ENCODE data around the gene SYT3. TPM values are rescaled to one million over a fixed set of nuclear protein-coding genes. Genes with fewer than 3 reads are reported as not detected.
A peak's percentile ranks its signal among the peaks of the same experiment; 100 is the strongest.
"Not testable (repeated sequence)": the region's sequence is repeated elsewhere in the genome, so short reads cannot be mapped to it uniquely, and the experiment has no call there.

SYT3 gene
- polyA plus RNA-seq, 3 donors = 0.37 to 1.5 (median 0.57) TPM

- DNase-seq (ENCODE audit: extremely low read depth in 1 of 11, low read depth in 9 of 11, low spot score in 4 of 11) = peak; percentile 65 to 90 (median 81)
Observed at GRCh38 chr19:50607874-50608785, 31.6 kb downstream of the SYT3 start.

- no peak for DNase-seq (ENCODE audit: extremely low read depth in 1 of 11, low read depth in 9 of 11, low spot score in 4 of 11)
Observed at GRCh38 chr19:50607388-50607787, 32.3 kb downstream of the SYT3 start.

GRCh38 chr19:50606059-50606836, 33.4 kb downstream of the SYT3 start:
- DNase-seq (ENCODE audit: extremely low read depth in 1 of 11, low read depth in 9 of 11, low spot score in 4 of 11) = not testable (repeated sequence)

GRCh38 chr19:50604264-50605073, 35.2 kb downstream of the SYT3 start:
- DNase-seq (ENCODE audit: extremely low read depth in 1 of 11, low read depth in 9 of 11, low spot score in 4 of 11) = not testable (repeated sequence)

GRCh38 chr19:50602935-50603334, 36.7 kb downstream of the SYT3 start:
- no peak for DNase-seq (ENCODE audit: extremely low read depth in 1 of 11, low read depth in 9 of 11, low spot score in 4 of 11)

- no peak for DNase-seq (ENCODE audit: extremely low read depth in 1 of 11, low read depth in 9 of 11, low spot score in 4 of 11)
Observed at GRCh38 chr19:50602496-50602895, 37.2 kb downstream of the SYT3 start.

GRCh38 chr19:50602089-50602422, 37.6 kb downstream of the SYT3 start:
- DNase-seq (ENCODE audit: extremely low read depth in 1 of 11, low read depth in 9 of 11, low spot score in 4 of 11) = no peak

GRCh38 chr19:50601407-50602088, 38.1 kb downstream of the SYT3 start:
- no peak for DNase-seq (ENCODE audit: extremely low read depth in 1 of 11, low read depth in 9 of 11, low spot score in 4 of 11)

GRCh38 chr19:50599427-50599826, 40.3 kb downstream of the SYT3 start:
- no peak for DNase-seq (ENCODE audit: extremely low read depth in 1 of 11, low read depth in 9 of 11, low spot score in 4 of 11)

- DNase-seq (ENCODE audit: extremely low read depth in 1 of 11, low read depth in 9 of 11, low spot score in 4 of 11) = no peak
Observed at GRCh38 chr19:50590191-50590590, 49.5 kb downstream of the SYT3 start.

GRCh38 chr19:50581795-50582660, 57.7 kb downstream of the SYT3 start:
- DNase-seq (ENCODE audit: extremely low read depth in 1 of 11, low read depth in 9 of 11, low spot score in 4 of 11) = not testable (repeated sequence)

- no peak for DNase-seq (ENCODE audit: extremely low read depth in 1 of 11, low read depth in 9 of 11, low spot score in 4 of 11)
Observed at GRCh38 chr19:50580970-50581634, 58.6 kb downstream of the SYT3 start.

- DNase-seq (ENCODE audit: extremely low read depth in 1 of 11, low read depth in 9 of 11, low spot score in 4 of 11) = no peak
Observed at GRCh38 chr19:50580240-50580639, 59.4 kb downstream of the SYT3 start.

GRCh38 chr19:50576769-50577168, 62.9 kb downstream of the SYT3 start:
- not testable (repeated sequence) for DNase-seq (ENCODE audit: extremely low read depth in 1 of 11, low read depth in 9 of 11, low spot score in 4 of 11)

GRCh38 chr19:50573741-50574461, 65.8 kb downstream of the SYT3 start:
- DNase-seq (ENCODE audit: extremely low read depth in 1 of 11, low read depth in 9 of 11, low spot score in 4 of 11) = no peak
